GM21528 (cell line): Measurements from ENCODE around the gene ENTR1.

Experiments
- ATAC-seq: cut with Tn5 transposase; IDR thresholded peaks from one replicate; pipeline ENCODE4 v1.9.1; 2021; ENCODE audit warnings: mild to moderate bottlenecking, moderate library complexity; ENCODE audit not compliant: unreplicated experiment, low FRiP score

The ENTR1 gene

GRCh38 chr9:136380381-136380780, 30.0 kb downstream of the ENTR1 start:
- ATAC-seq: no peak

DNA sequence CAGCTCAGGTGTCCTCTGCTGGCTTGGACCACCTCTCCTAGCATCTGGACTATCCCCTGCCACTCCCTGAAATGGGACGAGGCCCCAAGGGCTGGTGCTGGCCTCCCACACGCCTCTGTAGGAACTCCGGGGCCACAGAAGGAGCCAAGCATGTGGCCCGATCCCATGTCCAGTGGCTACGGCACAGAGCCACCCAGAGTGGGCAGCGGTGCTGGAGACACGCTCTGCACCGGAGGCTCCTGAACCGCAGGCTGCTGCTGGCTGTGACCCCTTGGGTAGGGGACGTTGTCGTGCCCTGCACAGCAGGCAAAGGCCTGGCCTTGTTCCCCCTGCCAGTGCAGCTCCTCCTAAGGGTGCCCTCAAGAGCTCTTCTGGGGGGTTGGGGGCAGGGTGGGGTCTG, 30.5 kb downstream of the ENTR1 start:
- ATAC-seq: no peak

DNA sequence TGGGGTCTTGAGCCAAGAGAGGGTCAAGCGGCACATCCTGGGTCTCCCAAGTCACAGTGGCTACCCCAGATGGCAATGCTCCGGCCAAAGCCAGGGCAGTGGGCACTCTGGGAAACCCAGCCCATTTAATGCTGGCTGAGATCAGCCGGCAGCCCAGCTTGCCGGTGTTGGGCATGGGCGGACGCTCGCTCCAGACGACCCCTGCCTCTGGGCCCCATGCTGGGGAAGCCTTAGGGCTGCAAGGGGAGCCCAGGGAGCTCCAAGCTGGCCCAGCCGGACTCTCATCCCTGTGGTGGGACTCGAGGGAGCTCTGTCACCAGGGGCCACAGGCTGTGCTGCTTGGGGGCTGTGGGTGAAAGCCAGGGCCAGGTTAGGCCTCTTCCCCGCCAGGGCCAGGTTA, 31.0 kb downstream of the ENTR1 start:
- no peak for ATAC-seq

DNA sequence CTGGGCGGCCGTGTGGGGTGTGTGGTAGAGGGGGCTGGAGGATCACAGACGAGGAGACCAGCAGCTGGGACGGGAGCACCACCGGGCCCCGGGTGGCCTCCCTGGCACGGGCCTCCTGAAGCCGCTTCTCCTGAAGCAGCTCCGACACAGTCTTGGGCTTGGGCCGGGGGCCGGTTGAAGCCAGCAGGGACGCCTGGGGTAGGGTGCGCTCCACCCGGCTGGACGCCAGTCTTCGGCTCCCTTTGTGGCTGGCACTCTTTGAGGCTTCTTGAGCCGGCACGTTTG, 31.5 kb downstream of the ENTR1 start:
- no peak for ATAC-seq

DNA sequence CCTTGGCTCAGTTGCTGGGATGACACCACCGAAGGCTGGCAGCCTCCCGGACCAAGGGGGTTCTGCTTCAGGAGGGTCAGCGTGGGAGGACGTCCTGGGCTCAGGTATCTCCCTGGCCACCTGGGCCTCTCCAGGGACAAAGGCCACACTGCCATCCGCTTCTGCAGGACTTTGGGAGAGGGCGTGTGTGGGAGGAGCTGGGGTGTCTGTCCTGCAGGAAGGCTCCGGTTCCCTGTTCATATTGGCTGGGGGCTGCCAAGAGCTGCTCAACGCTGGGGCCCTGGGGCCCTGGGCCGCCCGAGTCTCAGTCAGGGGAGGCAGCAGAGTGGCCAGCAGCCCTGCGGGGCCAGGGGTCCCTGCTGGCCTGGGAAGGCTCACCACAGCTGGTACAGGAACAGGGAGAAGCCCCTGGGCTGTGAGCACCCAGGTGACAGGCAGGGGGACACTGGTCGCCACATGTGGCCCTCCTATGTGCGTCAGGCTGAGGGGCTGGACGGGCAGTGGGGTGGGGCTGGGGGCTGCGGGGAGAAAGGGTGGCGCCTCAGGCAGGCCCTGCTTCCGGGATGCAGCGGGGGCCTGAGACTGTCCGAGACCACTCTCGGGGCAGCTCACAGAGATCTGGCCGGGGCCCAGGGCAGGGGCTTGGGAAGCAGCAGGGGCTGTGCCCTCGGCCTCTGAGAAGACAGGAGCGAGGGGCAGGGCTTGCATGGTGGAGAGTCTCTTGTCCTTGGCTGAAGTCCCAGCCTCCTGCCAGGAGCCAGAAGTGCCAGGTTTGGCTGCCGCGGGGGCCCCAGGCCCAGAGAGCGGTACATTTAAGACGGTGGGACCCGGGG, 32.0 kb downstream of the ENTR1 start:
- ATAC-seq: no peak

- no peak for ATAC-seq
Observed at GRCh38 chr9:136377341-136378169, 32.9 kb downstream of the ENTR1 start.

- ATAC-seq: no peak
Observed at GRCh38 chr9:136376457-136376856, 34.0 kb downstream of the ENTR1 start.

GRCh38 chr9:136375096-136375495, 35.3 kb downstream of the ENTR1 start:
- ATAC-seq: no peak

- no peak for ATAC-seq
Observed at GRCh38 chr9:136374183-136374575, 36.2 kb downstream of the ENTR1 start.

- ATAC-seq: no peak
Observed at GRCh38 chr9:136373300-136374182, 36.9 kb downstream of the ENTR1 start, which contains the start of gene CARD9. Gene CARD9, minus strand, starts transcription at chr9:136373669. Its CDS starts 1,591 bp downstream, at chr9:136372078.

DNA sequence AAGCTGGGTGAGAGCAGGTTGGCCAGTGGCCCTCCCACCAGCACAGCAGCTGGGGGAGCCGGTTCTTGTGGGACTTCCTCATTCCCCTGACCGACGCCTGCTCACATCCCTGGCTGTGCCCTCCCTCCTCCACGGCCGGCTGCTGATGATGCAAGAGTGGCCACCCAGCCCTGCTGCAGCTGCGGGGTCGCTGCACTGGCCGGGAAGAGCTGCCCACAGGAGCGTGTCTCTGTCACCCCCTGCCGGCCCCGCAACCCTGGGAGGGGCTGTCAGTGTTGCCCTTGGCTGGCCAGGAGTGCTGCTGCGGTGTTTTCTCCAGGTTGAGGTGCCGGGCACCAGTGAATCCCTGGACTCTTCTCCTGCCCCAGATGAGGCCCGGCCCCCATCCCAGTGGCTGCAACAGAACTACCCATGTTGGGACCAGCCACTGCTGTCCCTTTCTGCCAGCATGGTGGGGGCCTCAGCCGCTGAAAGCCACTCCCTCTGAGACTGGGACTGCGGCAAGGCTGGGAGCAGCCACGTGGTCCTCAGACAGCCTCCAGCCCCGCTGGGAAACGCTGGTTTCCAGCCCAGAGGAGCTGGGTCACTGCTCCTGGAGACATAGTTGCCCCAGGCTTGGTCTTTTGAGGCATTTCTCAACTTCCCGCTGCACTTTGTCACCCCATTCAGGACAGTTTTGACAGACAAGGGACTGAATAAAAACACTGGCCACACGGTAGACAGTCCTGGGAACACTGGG, 37.7 kb downstream of the ENTR1 start:
- ATAC-seq: no peak

DNA sequence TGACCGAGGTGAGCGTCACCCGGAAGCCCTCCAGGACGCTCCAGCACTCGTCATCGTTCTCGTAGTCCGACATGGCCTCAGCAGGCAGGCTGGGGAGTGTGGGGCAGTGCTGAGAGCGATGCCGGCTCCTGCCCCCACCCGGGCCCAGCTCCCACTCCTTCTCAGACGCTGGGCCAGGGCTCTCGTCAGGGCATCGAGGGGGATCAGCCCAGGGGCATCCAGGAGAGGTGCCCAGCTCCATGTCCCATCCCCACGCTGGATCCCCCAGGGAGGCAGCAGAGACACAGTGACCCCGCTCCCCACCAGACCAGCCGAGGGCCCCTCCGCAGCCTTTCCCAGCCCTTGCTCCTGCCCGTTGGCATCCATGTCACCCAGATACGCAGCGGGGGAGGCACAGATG, 38.4 kb downstream of the ENTR1 start:
- ATAC-seq: no peak

- no peak for ATAC-seq
Observed at GRCh38 chr9:136371533-136371880, 38.9 kb downstream of the ENTR1 start.

DNA sequence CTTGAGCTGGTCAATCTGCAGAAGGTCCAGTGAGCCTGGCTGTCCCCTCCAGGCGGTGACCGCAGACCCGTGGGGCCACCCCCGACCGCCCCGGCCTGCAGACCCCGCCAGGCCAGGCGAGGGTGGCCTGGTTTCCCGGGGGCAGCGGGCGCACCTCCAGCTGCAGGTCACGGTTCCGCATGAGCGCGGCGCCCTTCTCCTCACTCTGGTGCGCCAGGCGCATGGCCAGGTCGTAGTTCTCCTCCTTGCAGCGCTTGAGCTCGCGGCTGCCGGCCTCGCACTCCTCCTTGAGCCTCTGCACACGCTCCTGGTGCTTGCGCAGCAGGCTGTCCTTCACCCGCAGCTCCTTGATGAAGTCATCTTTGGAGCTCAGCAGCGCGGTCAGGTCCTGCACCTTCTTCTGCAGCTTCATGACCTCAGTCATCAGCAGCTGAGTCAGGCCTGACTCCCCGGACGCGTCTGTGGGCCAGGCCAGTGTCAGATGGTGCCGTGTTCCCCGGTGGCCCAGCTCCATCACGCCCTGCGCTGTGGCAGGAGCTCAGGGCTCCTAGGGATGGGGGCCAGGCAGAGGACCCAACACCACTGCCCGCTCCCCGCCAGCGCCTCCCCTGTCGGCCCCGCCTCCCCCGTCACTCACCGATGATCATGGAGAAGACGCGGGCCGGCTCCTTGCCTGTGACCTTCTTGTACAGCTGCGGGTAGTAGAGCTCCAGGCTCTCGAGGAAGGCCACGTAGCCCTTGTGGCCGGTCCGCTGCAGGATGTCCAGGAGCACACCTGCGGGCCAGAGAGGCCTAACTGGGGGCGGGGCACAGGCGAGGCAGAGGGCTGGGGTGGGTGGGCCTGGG, 39.5 kb downstream of the ENTR1 start:
- no peak for ATAC-seq

DNA sequence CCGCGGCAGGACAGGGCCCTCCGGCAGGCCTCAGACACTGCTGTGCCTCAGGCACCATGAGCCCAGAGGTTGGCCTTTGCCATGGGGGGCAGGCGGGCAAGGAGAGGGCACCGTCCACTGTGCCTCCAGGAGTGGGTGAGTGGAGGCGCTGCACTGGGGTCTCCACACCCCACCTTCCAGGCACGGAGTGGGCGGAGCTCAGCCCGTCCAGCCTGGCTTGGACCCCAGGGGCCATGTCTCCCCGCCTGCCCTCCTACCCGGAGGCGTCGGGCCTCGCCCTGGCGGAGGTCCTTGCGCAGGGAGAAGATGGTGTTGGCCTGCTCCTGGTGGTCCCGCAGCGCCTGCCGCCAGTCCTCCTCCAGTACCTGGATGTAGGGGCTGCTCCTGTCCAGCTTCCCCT, 40.4 kb downstream of the ENTR1 start:
- no peak for ATAC-seq

DNA sequence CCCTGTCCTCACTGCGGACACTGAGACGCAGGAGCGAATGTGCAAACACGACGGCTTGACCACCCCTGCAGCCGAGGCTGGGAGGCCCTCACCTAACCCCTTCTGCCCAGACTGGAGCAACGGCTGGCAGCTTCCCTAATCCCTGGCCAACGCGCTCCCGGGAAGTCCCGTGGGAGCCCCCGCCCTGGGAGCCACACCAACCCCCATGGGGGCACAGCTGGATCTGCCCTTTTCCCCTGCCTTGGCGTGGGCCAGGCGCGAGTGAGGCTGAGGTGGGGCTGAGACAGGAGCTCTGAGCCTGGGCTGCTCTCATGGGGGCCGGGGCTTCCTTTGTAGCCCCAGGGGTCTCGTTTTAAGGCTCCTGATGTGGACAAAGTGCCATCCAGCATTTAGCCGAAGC, 42.2 kb downstream of the ENTR1 start:
- no peak for ATAC-seq

- no peak for ATAC-seq
Observed at GRCh38 chr9:136367296-136368145, 42.9 kb downstream of the ENTR1 start.

- ATAC-seq: no peak
Observed at GRCh38 chr9:136366826-136367225, 43.6 kb downstream of the ENTR1 start.
